ENCODE results near the gene SMG1. TPM values are rescaled to one million over a fixed set of nuclear protein-coding genes. Genes with fewer than 3 reads are reported as not detected.

The SMG1 gene
- total RNA-seq, 1 experiment from 2014 or later, result 96.4 TPM

DNA sequence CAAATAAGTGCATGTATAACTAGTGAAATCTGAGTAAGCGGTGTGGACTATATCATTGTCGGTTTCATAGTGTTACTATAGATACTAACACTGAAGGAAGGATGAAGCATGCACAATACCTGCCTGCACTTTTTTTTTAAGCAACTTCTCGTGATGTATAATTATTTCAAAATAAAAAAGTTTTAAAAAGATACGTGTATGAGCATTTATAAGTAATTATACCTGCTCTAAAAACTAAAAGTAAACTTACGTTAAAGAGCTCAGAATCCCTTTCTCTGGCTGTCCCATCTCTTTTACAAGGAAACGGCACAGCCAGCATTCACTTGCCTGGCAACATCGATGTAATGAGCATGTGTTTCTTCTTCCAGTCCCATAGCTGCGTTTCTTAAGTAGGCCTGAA is 93.6 kb downstream of the SMG1 start:
- H4K20me1 ChIP-seq (ENCODE audit: control insufficient read depth, insufficient read depth, insufficient read length), result no peaks in the 10 kb centered on the region
- H3K36me3 Mint-ChIP-seq (ENCODE audit: insufficient read depth in 1 of 3, low read depth in 3 of 3), result peaks cover 50 to 89% (median 87%) of the 10 kb centered on the region in 3 experiments
- no peak overlapping the region for H3K4me2 ChIP-seq (ENCODE audit: insufficient read depth, insufficient read length, low read length)
- no peak overlapping the region for H2BK12ac ChIP-seq (ENCODE audit: insufficient read length, low read depth, low read length)
- no peak overlapping the region for H2BK20ac ChIP-seq (ENCODE audit: low read depth, low read length, poor library complexity, severe bottlenecking)
- H3K23ac ChIP-seq (ENCODE audit: insufficient read length, low read depth, low read length), result no peak overlapping the region
- no peak overlapping the region for H3K18ac ChIP-seq (ENCODE audit: insufficient read length, low read depth, low read length)
- no peak overlapping the region for H2BK15ac ChIP-seq (ENCODE audit: low read depth, low read length)
- no peaks in the 10 kb centered on the region for H3K79me1 ChIP-seq (ENCODE audit: insufficient read depth, low read depth, low read length, poor library complexity, severe bottlenecking)
- H3K4me1 ChIP-seq (ENCODE audit: insufficient read depth, low read length), result no peaks in the 10 kb centered on the region
- H3K27me3 Mint-ChIP-seq (ENCODE audit: low read depth), result no peaks in the 10 kb centered on the region
- H3K4me3 Mint-ChIP-seq, result no peak overlapping the region
- H3K23me2 ChIP-seq (ENCODE audit: insufficient read length, low read depth, low read length, poor library complexity, severe bottlenecking), result no peaks in the 10 kb centered on the region
- no peak for DNase-seq
- no peaks in the 10 kb centered on the region for H3K9me3 ChIP-seq (ENCODE audit: control insufficient read depth, low read depth, low read length)
- peaks cover 6 to 8% of the 10 kb centered on the region in 2 experiments for H3K4me1 Mint-ChIP-seq
- no peak overlapping the region for H2AK5ac ChIP-seq (ENCODE audit: insufficient read length, low read length)
- no peak overlapping the region for H2BK120ac ChIP-seq (ENCODE audit: low read depth, low read length, poor library complexity, severe bottlenecking)
- H2BK5ac ChIP-seq (ENCODE audit: insufficient read length, low read length), result no peak overlapping the region
- no peaks in the 10 kb centered on the region for H3K27me3 ChIP-seq (ENCODE audit: insufficient read depth, low read length)
- no peak overlapping the region for H4K8ac ChIP-seq (replicated peaks; ENCODE audit: insufficient read length, low read depth, low read length)
- no peak overlapping the region for H3K56ac ChIP-seq (ENCODE audit: insufficient read length, low read depth, low read length)
- H3K27ac Mint-ChIP-seq, result no peak overlapping the region
- H3T11ph ChIP-seq (ENCODE audit: low read length), result no peak overlapping the region
- whole genome bisulfite sequencing (ENCODE audit: extremely low coverage, insufficient read length, low lambda C conversion rate), result no CpG with 5 or more reads among the region's 8 CpGs
- H3K27ac ChIP-seq (ENCODE audit: insufficient read length, low read depth, low read length), result no peak overlapping the region
- TF ChIP-seq, protein P1, sequence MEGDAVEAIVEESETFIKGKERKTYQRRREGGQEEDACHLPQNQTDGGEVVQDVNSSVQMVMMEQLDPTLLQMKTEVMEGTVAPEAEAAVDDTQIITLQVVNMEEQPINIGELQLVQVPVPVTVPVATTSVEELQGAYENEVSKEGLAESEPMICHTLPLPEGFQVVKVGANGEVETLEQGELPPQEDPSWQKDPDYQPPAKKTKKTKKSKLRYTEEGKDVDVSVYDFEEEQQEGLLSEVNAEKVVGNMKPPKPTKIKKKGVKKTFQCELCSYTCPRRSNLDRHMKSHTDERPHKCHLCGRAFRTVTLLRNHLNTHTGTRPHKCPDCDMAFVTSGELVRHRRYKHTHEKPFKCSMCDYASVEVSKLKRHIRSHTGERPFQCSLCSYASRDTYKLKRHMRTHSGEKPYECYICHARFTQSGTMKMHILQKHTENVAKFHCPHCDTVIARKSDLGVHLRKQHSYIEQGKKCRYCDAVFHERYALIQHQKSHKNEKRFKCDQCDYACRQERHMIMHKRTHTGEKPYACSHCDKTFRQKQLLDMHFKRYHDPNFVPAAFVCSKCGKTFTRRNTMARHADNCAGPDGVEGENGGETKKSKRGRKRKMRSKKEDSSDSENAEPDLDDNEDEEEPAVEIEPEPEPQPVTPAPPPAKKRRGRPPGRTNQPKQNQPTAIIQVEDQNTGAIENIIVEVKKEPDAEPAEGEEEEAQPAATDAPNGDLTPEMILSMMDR (conservative IDR thresholded peaks at IDR 0.05), result no peak
- H3K9me3 Mint-ChIP-seq, result no peaks in the 10 kb centered on the region
- no peak overlapping the region for H3K9ac ChIP-seq (ENCODE audit: extremely low read depth, insufficient read length, low read length)
- H3K4ac ChIP-seq (ENCODE audit: low read depth, low read length), result no peak overlapping the region
- no peak overlapping the region for H4K91ac ChIP-seq (ENCODE audit: insufficient read length, low read depth, low read length)
- no peak overlapping the region for H4K5ac ChIP-seq (ENCODE audit: insufficient read length, low read depth, low read length)
- H3K79me2 ChIP-seq (ENCODE audit: insufficient read depth, low read length), result no peaks in the 10 kb centered on the region
- no peak overlapping the region for H2AFZ ChIP-seq (ENCODE audit: low read length)
- no peak overlapping the region for H3K14ac ChIP-seq (ENCODE audit: insufficient read depth, low read length)
